GM12878 (cell line): ENCODE results near the gene EPB41L1. TPM values are rescaled to one million over a fixed set of nuclear protein-coding genes. Genes with fewer than 3 reads are reported as not detected.
A peak's percentile ranks its signal among the peaks of the same experiment; 100 is the strongest.

ENCODE experiments used
- ATAC-seq: fragments of 200-7000 bp; cut with Tn5 transposase; 3 replicates; pipeline ENCODE4 v1.9.1; 2020; ENCODE audit warnings: mild to moderate bottlenecking, moderate library complexity
- BruUV-seq: library from RNA; stranded (reverse); fragments of 400-500 nt; replicated peaks from 2 replicates; lab custom pipeline; 2021; lab: Mats Ljungman, UMichigan
- CTCF ChIA-PET: fragments of 300-600 bp; sonication (Branson Sonifier 250); formaldehyde crosslinking; extraction: SDS; loops from one replicate; lab custom pipeline; 2021; ENCODE audit warnings: inconsistent platforms; lab: Yijun Ruan, JAX
- POLR2A ChIA-PET: fragments of 350-600 bp; formaldehyde crosslinking; extraction: SDS; loops from one replicate; lab custom pipeline; 2021; ENCODE audit warnings: inconsistent platforms; lab: Charles Lee
- RAD21 ChIA-PET: fragments of 300-600 bp; sonication (Branson Sonifier 250); formaldehyde crosslinking; loops from one replicate; lab custom pipeline; 2023; ENCODE audit warnings: antibody characterized with exemption; ENCODE audit not compliant: unreplicated experiment; lab: Charles Lee
- SMC1A ChIA-PET: fragments of 300-600 bp; sonication (Branson Sonifier 250); formaldehyde crosslinking; loops from one replicate; lab custom pipeline; 2023; ENCODE audit not compliant: unreplicated experiment, uncharacterized antibody; lab: Charles Lee
- DNase-seq: peaks from one replicate; pipeline ENCODE4 v3.0.0-alpha.2; 2011; ENCODE audit warnings: low read depth, low spot score
- FAIRE-seq: peaks from 3 replicates; lab custom pipeline; 2011; peaks lifted over from hg19 to GRCh38; lab: Jason Lieb, UNC
- H2AFZ ChIP-seq: 2 replicates; pipeline ENCODE4 v1.6.0; 2011; ENCODE audit warnings: low read depth, low read length, control low read depth; ENCODE audit not compliant: control insufficient read depth
- H3K27ac ChIP-seq: 2 replicates; pipeline ENCODE4 v1.5.1; 2011; ENCODE audit warnings: control low read depth; ENCODE audit not compliant: control insufficient read depth, insufficient read depth
- H3K27me3 ChIP-seq, 2 experiments: replicated peaks in 1 of 2; 2 replicates each; pipeline versions ENCODE4 v1.6.0 to v1.6.1; 2011; ENCODE audit warnings: low read length in 1 of 2; ENCODE audit not compliant: control insufficient read depth in 2 of 2, insufficient read depth in 2 of 2
- H3K36me3 ChIP-seq, 2 experiments: 2 replicates each; pipeline ENCODE4 v1.5.1; 2011; ENCODE audit warnings: low read length in 1 of 2; ENCODE audit not compliant: control insufficient read depth in 2 of 2, insufficient read depth in 2 of 2
- H3K4me1 ChIP-seq: 2 replicates; pipeline ENCODE4 v1.6.1; 2011; ENCODE audit warnings: mild to moderate bottlenecking, low read length, moderate library complexity, mixed read lengths; ENCODE audit not compliant: control insufficient read depth, insufficient read depth
- H3K4me2 ChIP-seq: 2 replicates; pipeline ENCODE4 v1.6.0; 2011; ENCODE audit warnings: control low read depth; ENCODE audit not compliant: control insufficient read depth, insufficient read depth
- H3K4me3 ChIP-seq: fragments of 200-600 bp; sonication (generic); 2 replicates; pipeline ENCODE4 v1.5.1; 2016
- H3K79me2 ChIP-seq: 2 replicates; pipeline ENCODE4 v1.6.0; 2011; ENCODE audit warnings: low read length; ENCODE audit not compliant: control insufficient read depth, insufficient read depth
- H3K9ac ChIP-seq: 2 replicates; pipeline ENCODE4 v1.8.0; 2011; ENCODE audit warnings: low read length, control low read depth, mixed read lengths; ENCODE audit not compliant: control insufficient read depth, insufficient read depth
- H3K9me3 ChIP-seq: replicated peaks from 3 replicates; pipeline ENCODE4 v1.5.1; 2011; ENCODE audit warnings: mild to moderate bottlenecking, low read length; ENCODE audit not compliant: control insufficient read depth, insufficient read depth
- H4K20me1 ChIP-seq: 2 replicates; pipeline ENCODE4 v1.6.0; 2011; ENCODE audit not compliant: control insufficient read depth, insufficient read depth
- CBX5 ChIP-seq: sonication (generic); IDR thresholded peaks from 2 replicates; pipeline ENCODE4 v1.6.1; 2016; ENCODE audit warnings: low read depth, moderate library complexity, mild to moderate bottlenecking, inconsistent platforms
- FOS ChIP-seq: IDR thresholded peaks from 3 replicates; pipeline ENCODE4 v1.6.1; 2011; ENCODE audit warnings: borderline replicate concordance; ENCODE audit not compliant: insufficient read length; ENCODE audit errors: extremely low read depth
- GATAD2B ChIP-seq: fragments of 450-650 bp; conservative IDR thresholded peaks from 2 replicates; pipeline ENCODE4 v1.6.1; 2017; ENCODE audit warnings: low read depth, mild to moderate bottlenecking, moderate library complexity
- IKZF2 ChIP-seq, 2 experiments: fragments of 450-650 bp; IDR thresholded peaks; 2 replicates each; pipeline ENCODE4 v1.6.1; 2017; ENCODE audit warnings: mild to moderate bottlenecking in 2 of 2, moderate library complexity in 2 of 2
- JUNB ChIP-seq: IDR thresholded peaks from 2 replicates; pipeline ENCODE4 v1.6.1; 2016; ENCODE audit warnings: antibody characterized with exemption, mild to moderate bottlenecking
- MEF2A ChIP-seq: IDR thresholded peaks from 2 replicates; pipeline ENCODE4 v1.6.1; 2011; ENCODE audit warnings: low read depth, mild to moderate bottlenecking, low read length, moderate library complexity; ENCODE audit not compliant: insufficient read depth
- MTA3 ChIP-seq: IDR thresholded peaks from 2 replicates; pipeline ENCODE4 v1.6.1; 2012; ENCODE audit warnings: low read length, inconsistent platforms, borderline replicate concordance
- MYC ChIP-seq: IDR thresholded peaks from 2 replicates; pipeline ENCODE4 v1.6.1; 2011; ENCODE audit warnings: mild to moderate bottlenecking, low read length, moderate library complexity, inconsistent platforms; ENCODE audit not compliant: insufficient read depth, insufficient replicate concordance, insufficient read length, severe bottlenecking
- POLR2AphosphoS2 ChIP-seq: IDR thresholded peaks from 2 replicates; pipeline ENCODE4 v1.6.1; 2011; ENCODE audit warnings: low read depth, mild to moderate bottlenecking, low read length, improper control_type of control experiment, moderate library complexity
- RB1 ChIP-seq: fragments of 450-650 bp; formaldehyde crosslinking; IDR thresholded peaks from 2 replicates; pipeline ENCODE4 v1.6.1; 2017; ENCODE audit warnings: mild to moderate bottlenecking, borderline replicate concordance
- SMAD5 ChIP-seq: IDR thresholded peaks from 2 replicates; pipeline ENCODE4 v1.6.1; 2016; ENCODE audit warnings: antibody characterized with exemption, low read depth
- SMC3 ChIP-seq: IDR thresholded peaks from 2 replicates; pipeline ENCODE4 v1.6.1; 2011; ENCODE audit warnings: low read length, improper control_type of control experiment, borderline replicate concordance
- SUPT20H ChIP-seq: IDR thresholded peaks from 2 replicates; pipeline ENCODE4 v1.6.1; 2011; ENCODE audit warnings: low read depth, mild to moderate bottlenecking, low read length, moderate library complexity, borderline replicate concordance; ENCODE audit not compliant: control insufficient read depth
- TCF3 ChIP-seq: IDR thresholded peaks from 2 replicates; pipeline ENCODE4 v1.6.1; 2012; ENCODE audit warnings: low read depth, mild to moderate bottlenecking, low read length, borderline replicate concordance; ENCODE audit not compliant: insufficient read depth
- YBX1 ChIP-seq: fragments of 450-650 bp; IDR thresholded peaks from 2 replicates; pipeline ENCODE4 v1.6.1; 2016; ENCODE audit warnings: antibody characterized with exemption
- ZNF217 ChIP-seq: fragments of 450-650 bp; IDR thresholded peaks from 2 replicates; pipeline ENCODE4 v1.6.1; 2017; ENCODE audit warnings: antibody characterized with exemption, mild to moderate bottlenecking
- ZZZ3 ChIP-seq: IDR thresholded peaks from 2 replicates; pipeline ENCODE4 v1.6.1; 2011; ENCODE audit warnings: low read depth; ENCODE audit not compliant: control insufficient read depth, insufficient read length
- WGBS: methylation state at CpG from one replicate; pipeline ENCODE4 v1.1.6; 2016; ENCODE audit warnings: low lambda C conversion rate; ENCODE audit not compliant: insufficient replicate concordance, insufficient coverage; ENCODE audit errors: missing lambda C conversion rate; 5-methylcytosine and 5-hydroxymethylcytosine counted together
- in situ Hi-C: fragments of 300-500 bp; cut with MboI; formaldehyde crosslinking; loops from 9 replicates; pipeline ENCODE4 v1.14.3; 2018; ENCODE audit warnings: mixed read lengths
- intact Hi-C: fragments of 100-400 bp; cut with micrococcal nuclease; formaldehyde crosslinking; loops from one replicate; pipeline ENCODE4 v1.14.2; 2022; ENCODE audit not compliant: unreplicated experiment
- polyA plus RNA-seq, 11 experiments: library from polyadenylated mRNA; depleted of rRNA in 4 of 11; unstranded in 6 of 11; stranded (reverse) in 5 of 11; fragments of >200 nt; fragmentation: Nextera tagmentation in 4 of 11; fragmentation: Illumina TruSeq in 1 of 11; extraction: Ambion mirVana in 4 of 11; extraction: Trizol in 1 of 11; gene quantifications; 1 replicate in 1 of 11; 2 replicates in 10 of 11; pipeline versions ENCODE4 v1.2.1 to v1.2.3, GENCODE V29; 2011 to 2016; ENCODE audit warnings: inconsistent platforms in 2 of 11, missing spikeins in 2 of 11, low read depth in 1 of 11
- total RNA-seq, 4 experiments: library from RNA; depleted of rRNA in 3 of 4; stranded (reverse); fragments of >200 nt in 3 of 4; fragmentation: Illumina TruSeq in 1 of 4; extraction: Trizol in 1 of 4; gene quantifications; 2 replicates each; pipeline versions ENCODE4 v1.2.1 to v1.2.3, GENCODE V29; 2013 to 2021
- TF ChIP-seq, protein P1 (sequence below): fragments of 450-650 bp; IDR thresholded peaks from 2 replicates; pipeline ENCODE4 v1.6.1; 2016; ENCODE audit warnings: mild to moderate bottlenecking
- TF ChIP-seq, protein P2 (sequence below): IDR thresholded peaks from 2 replicates; pipeline ENCODE4 v1.6.1; 2012; ENCODE audit warnings: low read depth, low read length, improper control_type of control experiment
- TF ChIP-seq, protein P3 (sequence below): fragments of 150-350 bp; IDR thresholded peaks from 2 replicates; pipeline ENCODE4 v1.6.1; 2014; ENCODE audit warnings: mild to moderate bottlenecking, low read depth, low read length

The EPB41L1 gene
- total and polyA plus RNA-seq, 10 of the 15 experiments (the other 5 are each of a cell fraction or from before 2014, with no cell fraction given) = 0.08 to 3.2 (median 0.31) TPM

DNA sequence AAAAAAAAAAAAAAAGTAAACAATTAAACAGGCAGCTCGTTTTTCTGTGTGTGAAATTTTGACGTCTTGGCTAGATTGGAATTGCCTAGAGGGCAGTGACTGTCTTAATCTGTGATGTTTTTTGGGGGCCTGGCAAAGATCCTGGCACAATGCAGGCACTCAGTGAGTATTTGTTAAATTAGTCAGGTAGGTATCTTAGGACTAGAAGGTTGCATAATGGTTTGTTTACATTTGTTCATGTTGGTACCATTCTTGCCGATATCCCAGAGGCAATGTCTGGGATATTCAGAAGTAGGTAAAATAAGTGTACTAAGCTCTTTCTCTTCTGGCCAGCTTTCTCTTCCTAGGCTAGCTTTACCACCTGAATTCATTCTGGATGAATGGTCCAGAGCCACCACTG lies 84.2 kb downstream of the EPB41L1 start:
- FAIRE-seq = no peak
- ATAC-seq = no peak
- 88% methylated on average over 3 of the region's 3 CpGs for WGBS
- POLR2A ChIA-PET = interaction anchor here (0.6 kb wide), 1 partner anchor 133 kb away, joined by 3 read pairs; no protein-coding TSS in a partner anchor
- no TSS peak for BruUV-seq
- Histone ChIP-seq H4K20me1 (no peaks in the 10 kb centered on the region; the same call in 1 of the 2 replicates), H3K9ac (no peak overlapping the region), H3K79me2 (peaks cover 35% of the 10 kb centered on the region), H3K9me3 (no peaks in the 10 kb centered on the region), H3K4me3 (no peak overlapping the region), H3K36me3 (peaks cover 4 to 20% of the 10 kb centered on the region in 2 experiments), H2AFZ (no peak overlapping the region), H3K27me3 (no peaks in the 10 kb centered on the region), H3K27ac (no peak overlapping the region), H3K4me1 (no peaks in the 10 kb centered on the region), H3K4me2 (peak overlapping the region; percentile 38; the same call in 1 of the 2 replicates)
- TF ChIP-seq, protein P1, sequence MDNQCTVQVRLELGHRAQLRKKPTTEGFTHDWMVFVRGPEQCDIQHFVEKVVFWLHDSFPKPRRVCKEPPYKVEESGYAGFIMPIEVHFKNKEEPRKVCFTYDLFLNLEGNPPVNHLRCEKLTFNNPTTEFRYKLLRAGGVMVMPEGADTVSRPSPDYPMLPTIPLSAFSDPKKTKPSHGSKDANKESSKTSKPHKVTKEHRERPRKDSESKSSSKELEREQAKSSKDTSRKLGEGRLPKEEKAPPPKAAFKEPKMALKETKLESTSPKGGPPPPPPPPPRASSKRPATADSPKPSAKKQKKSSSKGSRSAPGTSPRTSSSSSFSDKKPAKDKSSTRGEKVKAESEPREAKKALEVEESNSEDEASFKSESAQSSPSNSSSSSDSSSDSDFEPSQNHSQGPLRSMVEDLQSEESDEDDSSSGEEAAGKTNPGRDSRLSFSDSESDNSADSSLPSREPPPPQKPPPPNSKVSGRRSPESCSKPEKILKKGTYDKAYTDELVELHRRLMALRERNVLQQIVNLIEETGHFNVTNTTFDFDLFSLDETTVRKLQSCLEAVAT = no peak
- TF ChIP-seq ZNF217 (no peak), IKZF2 (IDR thresholded peaks at IDR 0.05) (no peak), POLR2AphosphoS2 (no peak), FOS (no peak), SMC3 (no peak), CBX5 (no peak), JUNB (no peak), MYC (no peak), SMAD5 (no peak), YBX1 (no peak), MTA3 (no peak), GATAD2B (no peak), SUPT20H (no peak), RB1 (no peak), ZZZ3 (no peak), MEF2A (no peak), TCF3 (no peak)
- TF ChIP-seq, protein P2, sequence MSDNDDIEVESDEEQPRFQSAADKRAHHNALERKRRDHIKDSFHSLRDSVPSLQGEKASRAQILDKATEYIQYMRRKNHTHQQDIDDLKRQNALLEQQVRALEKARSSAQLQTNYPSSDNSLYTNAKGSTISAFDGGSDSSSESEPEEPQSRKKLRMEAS = no peak
- TF ChIP-seq, protein P3, sequence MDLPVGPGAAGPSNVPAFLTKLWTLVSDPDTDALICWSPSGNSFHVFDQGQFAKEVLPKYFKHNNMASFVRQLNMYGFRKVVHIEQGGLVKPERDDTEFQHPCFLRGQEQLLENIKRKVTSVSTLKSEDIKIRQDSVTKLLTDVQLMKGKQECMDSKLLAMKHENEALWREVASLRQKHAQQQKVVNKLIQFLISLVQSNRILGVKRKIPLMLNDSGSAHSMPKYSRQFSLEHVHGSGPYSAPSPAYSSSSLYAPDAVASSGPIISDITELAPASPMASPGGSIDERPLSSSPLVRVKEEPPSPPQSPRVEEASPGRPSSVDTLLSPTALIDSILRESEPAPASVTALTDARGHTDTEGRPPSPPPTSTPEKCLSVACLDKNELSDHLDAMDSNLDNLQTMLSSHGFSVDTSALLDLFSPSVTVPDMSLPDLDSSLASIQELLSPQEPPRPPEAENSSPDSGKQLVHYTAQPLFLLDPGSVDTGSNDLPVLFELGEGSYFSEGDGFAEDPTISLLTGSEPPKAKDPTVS = no peak
- in situ Hi-C loops (no loop called here), intact Hi-C loops (no loop called here)
- RAD21 ChIA-PET = no interaction called here
- SMC1A ChIA-PET = no interaction called here
- DNase-seq = no peak
- CTCF ChIA-PET = interaction anchor here (3.1 kb wide), 1 partner anchor 36 kb away, joined by 11 read pairs; no protein-coding TSS in a partner anchor
